Measurements from ENCODE around the gene TEX13C. TPM values are rescaled to one million over a fixed set of nuclear protein-coding genes. Genes with fewer than 3 reads are reported as not detected.
"Not testable (repeated sequence)": the region's sequence is repeated elsewhere in the genome, so short reads cannot be mapped to it uniquely, and the experiment has no call there.

The TEX13C gene
- not detected in 2 replicates for total RNA-seq (2014; rRNA removed; shearing (Covaris generic))

- no peak for DNase-seq (ENCODE audit: low read depth)
Measured at GRCh38 chrX:125319646-125320521, at the start of gene TEX13C. Gene TEX13C (plus strand): TSS chrX:125319871. CDS start chrX:125320120, 249 bp downstream.

GRCh38 chrX:125287282-125287681, 32.4 kb upstream of the TEX13C start:
- DNase-seq (ENCODE audit: low read depth), result no peak

- no peak for DNase-seq (ENCODE audit: low read depth)
Measured at GRCh38 chrX:125288343-125288742, 31.3 kb upstream of the TEX13C start.

- peak; percentile 3 for DNase-seq (ENCODE audit: low read depth)
Measured at GRCh38 chrX:125289209-125289608, 30.5 kb upstream of the TEX13C start.

GRCh38 chrX:125289920-125290319, 29.8 kb upstream of the TEX13C start:
- DNase-seq (ENCODE audit: low read depth), result peak; percentile 1

DNA sequence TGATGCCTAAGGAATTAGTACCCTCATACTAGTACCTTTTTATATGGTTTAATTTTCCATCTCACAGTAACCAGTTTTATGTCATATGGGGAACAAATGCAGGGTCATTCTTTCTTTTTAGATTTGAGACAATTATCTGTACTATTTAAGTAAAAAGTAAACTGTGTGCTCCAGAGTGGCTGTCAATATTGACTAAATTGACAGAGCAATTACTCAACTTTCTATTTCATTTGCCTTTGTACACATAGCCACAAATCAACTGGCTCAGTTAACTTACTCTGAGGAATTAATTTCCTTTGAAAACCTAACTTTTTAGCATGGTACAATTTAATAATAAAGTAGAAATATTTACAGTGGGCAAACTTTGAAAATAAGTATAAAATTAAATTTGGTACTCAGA, 28.5 kb upstream of the TEX13C start:
- no peak for DNase-seq (ENCODE audit: low read depth)

- no peak for DNase-seq (ENCODE audit: low read depth)
Measured at GRCh38 chrX:125293850-125294780, 25.6 kb upstream of the TEX13C start.

GRCh38 chrX:125295337-125295736, 24.3 kb upstream of the TEX13C start:
- DNase-seq (ENCODE audit: low read depth), result peak; percentile 2

GRCh38 chrX:125298871-125299270, 20.8 kb upstream of the TEX13C start:
- no peak for DNase-seq (ENCODE audit: low read depth)

DNA sequence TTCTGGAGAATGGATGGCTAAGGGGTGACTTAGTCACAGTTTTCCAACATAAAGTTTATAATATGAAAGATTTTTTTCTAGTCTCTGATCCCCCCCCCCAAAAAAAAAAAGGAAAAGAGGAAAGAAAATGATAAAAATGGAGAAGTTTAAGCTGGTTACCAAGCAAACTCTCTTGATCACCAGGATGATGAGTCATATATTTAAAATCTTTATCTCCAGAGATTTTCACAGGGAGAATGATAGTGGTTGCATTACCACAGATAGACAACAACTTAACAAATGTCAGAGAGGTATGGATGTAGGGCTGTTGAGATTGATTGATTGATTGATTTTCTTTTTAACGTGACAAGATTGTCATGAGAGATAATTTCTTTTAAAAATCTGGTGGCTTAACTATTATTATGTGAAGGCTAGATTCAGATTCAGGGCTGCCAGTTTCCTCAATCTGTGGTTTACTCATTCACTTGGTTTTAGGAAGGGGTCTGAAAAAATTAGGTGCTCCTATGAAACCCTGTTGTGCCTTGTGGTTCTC, 13.3 kb upstream of the TEX13C start:
- DNase-seq (ENCODE audit: low read depth), result no peak

GRCh38 chrX:125308653-125309052, 11.0 kb upstream of the TEX13C start:
- no peak for DNase-seq (ENCODE audit: low read depth)

- not testable (repeated sequence) for DNase-seq (ENCODE audit: low read depth)
Measured at GRCh38 chrX:125319166-125319565, 505 bp upstream of the TEX13C start.

GRCh38 chrX:125322431-125322830, 2.8 kb downstream of the TEX13C start:
- no peak for DNase-seq (ENCODE audit: low read depth)

DNA sequence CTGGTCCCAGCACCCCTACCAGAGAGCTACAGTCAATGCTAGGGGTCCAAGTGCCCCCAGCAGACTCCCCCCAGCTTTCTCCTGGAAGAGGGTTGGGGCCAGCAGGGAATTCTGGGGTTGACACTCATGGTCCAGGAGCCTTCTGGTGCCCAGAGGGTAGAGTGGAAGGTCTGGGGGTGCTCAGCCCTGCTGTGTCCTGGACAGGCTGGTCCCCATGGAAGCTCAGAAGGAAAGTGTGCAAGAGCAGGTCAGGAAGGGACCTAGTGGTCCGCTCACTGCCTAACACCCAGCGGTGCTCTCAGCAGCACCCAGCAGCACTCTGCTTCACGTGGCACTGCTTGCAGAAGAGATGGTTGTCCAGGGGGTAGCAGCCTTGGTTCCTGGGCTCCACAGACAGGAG, 6.9 kb downstream of the TEX13C start:
- DNase-seq (ENCODE audit: low read depth), result no peak

GRCh38 chrX:125327891-125328290, 8.2 kb downstream of the TEX13C start:
- DNase-seq (ENCODE audit: low read depth), result no peak

- no peak for DNase-seq (ENCODE audit: low read depth)
Measured at GRCh38 chrX:125333583-125333982, 13.9 kb downstream of the TEX13C start.

GRCh38 chrX:125340490-125340889, 20.8 kb downstream of the TEX13C start:
- DNase-seq (ENCODE audit: low read depth), result no peak

GRCh38 chrX:125374169-125374568, 54.5 kb downstream of the TEX13C start:
- DNase-seq (ENCODE audit: low read depth), result no peak
